NCI-H82 treated with DMSO at 0.1 percent for 48 hours (cell line): ENCODE measurements around the gene NRBP1.

ENCODE experiments used
- DNase-seq: peaks from one replicate; lab custom pipeline; 2025; ENCODE audit not compliant: unreplicated experiment; lab: John Stamatoyannopoulos, UW

The NRBP1 gene

GRCh38 chr2:27489498-27490397, 61.3 kb downstream of the NRBP1 start, which contains the start of gene IFT172:
Gene IFT172, minus strand, starts transcription at chr2:27489743. Its CDS starts 90 bp downstream, at chr2:27489653.
- DNase-seq = peak; percentile 100
